Stimulated activated CD8-positive, alpha-beta memory T cell treated with anti-CD3 and anti-CD28 coated beads, Interleukin-12 subunit alpha, Interleukin-12 subunit beta, amount 100 ng/mL, for 1 hour (primary cell): ENCODE results near the gene SPECC1L.

ENCODE experiments used
- DNase-seq: peaks from one replicate; pipeline ENCODE4 v3.0.0-alpha.2; 2020; ENCODE audit warnings: low read depth

The SPECC1L gene

DNA sequence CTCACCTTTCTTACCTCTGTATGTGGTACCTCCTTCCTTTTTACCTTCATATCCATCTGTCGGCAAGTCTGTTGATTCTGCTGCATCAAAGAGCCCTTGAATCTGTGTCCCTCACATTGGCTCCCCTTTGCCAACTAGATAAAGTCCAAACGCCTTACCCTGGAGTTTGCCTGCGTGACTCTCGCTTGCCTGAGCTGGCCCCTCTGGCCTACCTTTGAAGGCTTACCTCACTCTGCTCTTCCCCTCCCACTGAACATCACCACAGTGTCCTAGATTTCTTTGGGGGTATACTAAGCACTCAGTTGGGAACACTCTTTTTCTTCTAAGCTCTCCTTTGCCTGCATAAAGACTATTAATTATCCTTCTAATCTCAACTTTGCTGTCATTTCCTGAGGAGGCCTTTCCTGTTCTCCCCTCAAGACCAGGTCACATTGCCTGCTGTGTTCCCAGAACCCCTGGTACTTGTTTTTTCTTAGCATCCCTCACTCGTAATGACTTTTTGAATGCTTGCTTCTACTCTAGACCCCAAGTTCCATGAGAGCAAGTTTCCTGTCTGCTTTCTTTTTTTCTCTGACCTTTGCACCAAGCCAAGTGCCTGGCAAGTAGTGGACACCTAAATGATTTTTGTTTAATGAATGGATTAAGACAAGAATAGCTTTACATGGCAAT lies 89.0 kb downstream of the SPECC1L start:
- no peak for DNase-seq

DNA sequence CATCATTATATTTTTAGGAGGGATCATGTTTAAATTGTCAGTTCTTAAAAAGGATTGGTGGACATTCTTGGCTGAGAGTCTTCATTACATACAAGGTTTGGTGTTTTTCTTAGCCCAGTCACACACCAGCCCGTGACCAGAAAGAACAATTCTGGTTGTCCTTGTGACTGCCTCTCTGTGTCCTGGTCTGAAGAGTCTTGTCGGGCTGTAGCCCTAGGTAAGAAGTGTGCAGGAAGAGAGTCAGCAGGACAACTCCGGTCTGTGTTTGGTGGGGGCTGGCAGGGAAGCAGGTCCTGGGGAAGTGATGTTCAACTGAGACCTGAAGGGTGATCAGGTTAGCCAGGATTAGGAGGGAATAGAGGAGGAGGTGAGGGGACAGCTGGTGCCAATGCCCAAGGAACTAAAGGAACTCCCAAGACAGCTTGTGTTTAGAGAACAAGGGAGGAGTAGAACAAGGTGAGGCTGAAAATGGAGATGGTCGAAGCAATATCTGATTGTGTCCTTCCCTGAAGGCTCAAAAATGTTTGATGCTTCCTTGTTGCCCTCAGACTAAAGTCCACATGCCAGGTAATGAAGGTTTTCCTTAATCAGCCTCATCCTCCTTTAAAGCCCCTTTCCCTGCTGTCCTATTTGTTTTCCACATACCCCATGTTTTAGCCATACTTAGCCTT lies 91.5 kb downstream of the SPECC1L start:
- DNase-seq: no peak

DNA sequence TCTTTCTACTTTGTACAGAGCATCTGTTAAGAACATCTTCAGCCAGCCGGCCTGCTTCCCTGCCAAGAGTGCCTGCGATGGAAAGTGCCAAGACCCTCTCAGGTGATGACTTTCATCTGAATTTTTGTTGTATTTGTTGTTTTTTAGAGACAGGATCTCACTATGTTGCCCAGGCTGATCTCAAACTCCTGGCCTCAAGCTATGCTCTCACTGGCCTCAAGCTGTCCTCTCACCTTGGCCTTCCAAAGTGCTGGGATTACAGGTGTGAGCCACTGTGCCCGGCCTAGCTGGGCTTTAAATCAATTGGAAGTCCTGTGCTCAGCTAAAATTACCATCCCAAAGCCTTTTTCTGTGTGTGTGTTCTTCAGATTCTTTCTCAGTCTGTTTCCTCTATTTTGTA lies 92.6 kb downstream of the SPECC1L start:
- DNase-seq: no peak

DNA sequence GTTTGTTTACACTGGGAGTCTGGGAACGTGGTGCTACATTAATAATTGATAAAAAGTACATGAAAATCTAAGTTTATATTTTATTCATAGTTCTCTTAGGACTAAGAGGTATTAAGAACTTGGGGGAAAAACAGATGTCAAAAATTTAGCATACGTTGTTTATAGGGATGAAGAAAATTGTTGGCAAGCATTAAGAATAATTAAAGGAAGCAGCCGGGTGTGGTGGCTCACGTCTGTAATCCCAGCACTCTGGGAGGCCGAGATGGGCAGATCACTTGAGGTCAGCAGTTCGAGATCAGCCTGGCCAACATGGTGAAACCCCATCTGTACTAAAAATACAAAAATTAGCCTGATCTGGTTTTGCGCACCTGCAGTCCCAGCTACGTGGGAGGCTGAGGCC lies 96.1 kb downstream of the SPECC1L start:
- no peak for DNase-seq

DNA sequence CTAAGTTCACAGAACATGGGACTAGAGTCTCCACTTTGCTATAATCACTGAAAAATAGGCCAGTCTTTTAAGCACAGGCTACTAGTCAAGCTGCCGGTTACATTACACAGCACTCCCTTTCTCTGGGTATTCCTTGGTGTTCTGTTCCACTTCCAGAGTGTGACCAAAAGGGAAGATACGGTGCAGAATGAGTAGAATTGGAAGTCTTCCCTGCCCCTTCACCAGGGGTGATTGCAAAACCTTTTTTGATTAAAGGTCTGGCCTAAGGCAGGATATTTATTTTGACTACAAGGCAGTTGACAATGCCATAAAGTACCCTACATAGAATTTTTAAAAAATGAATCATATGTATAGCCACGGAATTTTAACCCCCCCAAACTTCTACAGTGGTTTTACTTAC lies 97.2 kb downstream of the SPECC1L start:
- DNase-seq: no peak

DNA sequence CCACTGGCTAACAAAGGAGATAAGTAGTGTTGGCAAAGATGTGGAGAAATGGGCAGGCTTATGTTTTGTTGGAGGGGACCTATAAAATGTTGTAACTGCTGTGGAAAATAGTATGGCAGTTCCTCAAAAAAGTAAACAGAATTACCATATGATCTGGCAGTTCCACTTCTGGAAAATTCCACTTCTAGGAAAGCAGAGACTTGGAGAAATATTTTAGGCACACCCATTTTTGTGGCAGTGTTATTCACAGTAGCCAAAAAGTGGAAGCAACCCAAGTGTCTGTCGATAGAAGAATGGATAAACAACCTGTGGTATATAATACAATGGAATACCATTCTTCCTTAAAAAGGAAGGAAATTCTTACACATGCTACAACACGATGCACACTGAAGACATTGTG lies 99.8 kb downstream of the SPECC1L start:
- no peak for DNase-seq

DNA sequence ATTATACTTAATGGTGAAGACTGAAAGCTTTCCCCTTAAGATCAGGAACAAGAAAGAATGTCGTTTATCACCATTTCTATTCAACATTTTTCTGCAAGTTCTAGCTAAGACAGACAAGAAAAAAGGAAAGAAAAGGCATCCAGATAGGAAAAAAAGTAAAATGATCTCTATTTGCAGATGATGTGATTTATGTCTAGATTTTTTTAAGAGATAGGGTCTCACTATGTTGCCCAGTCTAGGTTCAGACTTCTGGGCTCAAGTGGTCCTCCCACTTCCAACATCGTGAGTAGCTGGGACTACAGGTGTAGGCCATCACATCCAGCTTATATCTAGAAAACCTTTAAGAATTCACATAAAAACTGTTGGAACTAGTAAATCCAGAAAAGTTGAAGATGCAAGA lies 105.4 kb downstream of the SPECC1L start:
- DNase-seq: no peak

DNA sequence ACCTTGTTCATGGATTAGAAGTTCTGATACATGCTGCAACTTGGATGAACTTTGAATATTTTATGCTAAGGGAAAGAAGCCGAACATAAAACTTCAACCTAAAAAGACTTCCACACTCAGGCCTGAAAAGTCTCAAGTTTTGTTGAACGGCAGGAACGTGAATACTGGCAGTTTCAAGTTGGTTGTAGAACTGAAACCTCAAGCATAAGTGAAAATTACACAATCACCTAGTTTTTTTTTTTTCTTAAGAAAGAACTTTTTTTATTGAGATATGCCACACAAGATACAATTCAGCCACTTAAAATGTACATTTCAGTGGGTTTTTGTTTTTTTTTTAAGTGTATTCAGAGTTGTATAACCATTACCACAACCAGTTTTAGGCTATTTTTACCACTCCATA lies 106.0 kb downstream of the SPECC1L start:
- DNase-seq: no peak

DNA sequence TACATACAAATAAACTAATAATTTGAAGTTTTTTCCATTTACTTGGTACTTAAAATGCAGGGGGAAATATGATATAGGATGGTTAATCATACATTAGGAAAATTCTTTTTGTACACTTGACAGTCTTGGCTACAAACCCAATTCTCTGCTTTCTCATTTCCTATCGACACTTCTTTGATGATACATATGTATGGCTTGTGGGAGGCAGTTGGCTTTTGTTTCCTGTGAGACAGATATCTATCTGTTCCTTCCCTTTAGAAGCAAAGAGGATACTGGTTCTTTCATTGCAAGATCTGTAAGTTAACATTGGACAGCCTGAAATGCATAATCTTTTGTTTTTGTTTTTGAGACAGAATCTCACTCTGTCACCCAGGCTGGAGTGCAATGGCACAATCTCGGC lies 108.9 kb downstream of the SPECC1L start:
- DNase-seq: no peak

DNA sequence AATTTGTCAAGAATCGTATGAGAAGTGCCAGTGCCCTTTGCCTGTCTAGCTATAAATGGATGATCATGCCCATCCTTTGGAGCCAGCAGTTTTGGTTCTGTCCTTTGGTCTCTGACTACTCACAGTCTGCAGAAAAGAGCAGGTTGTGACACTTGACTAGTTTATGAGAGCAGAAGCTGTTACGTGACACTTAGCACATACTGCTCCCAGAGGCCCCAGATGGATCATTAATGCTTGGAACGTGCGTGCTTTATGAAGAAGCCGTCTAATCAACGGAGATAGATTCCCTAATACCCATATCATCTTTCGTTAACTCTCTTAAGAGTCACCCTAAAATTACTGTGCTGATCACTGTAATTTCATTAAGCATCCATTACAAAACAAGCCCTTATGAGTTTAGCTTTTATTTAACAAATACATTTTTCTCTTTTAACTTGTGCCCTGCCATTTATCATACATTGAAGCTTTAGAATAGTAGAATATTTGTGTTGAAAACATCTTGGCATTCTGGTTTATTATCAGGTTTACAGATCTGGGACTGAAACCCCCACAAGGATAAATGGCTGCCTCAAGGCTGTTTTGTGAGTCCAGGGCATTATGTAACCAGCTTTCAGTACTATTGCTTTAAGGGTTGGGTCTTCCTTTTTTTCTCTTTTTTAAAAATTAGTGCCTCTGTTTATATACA lies 109.7 kb downstream of the SPECC1L start:
- DNase-seq: no peak

DNA sequence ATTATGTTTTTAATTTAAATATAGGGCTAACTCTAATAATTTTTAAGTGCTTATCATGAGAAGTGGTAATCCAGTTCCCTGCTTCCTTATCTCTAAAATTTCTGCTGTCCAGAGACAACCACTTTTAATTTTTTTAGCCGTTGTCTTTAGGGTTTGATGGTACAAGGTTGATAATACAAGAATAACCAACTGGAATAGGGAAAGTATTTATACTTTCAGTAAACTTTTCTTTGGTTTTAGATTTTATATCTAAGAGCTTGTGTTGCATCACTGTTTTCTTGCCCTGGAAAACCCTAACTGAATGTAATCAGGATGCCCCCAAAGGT lies 110.2 kb downstream of the SPECC1L start:
- no peak for DNase-seq

DNA sequence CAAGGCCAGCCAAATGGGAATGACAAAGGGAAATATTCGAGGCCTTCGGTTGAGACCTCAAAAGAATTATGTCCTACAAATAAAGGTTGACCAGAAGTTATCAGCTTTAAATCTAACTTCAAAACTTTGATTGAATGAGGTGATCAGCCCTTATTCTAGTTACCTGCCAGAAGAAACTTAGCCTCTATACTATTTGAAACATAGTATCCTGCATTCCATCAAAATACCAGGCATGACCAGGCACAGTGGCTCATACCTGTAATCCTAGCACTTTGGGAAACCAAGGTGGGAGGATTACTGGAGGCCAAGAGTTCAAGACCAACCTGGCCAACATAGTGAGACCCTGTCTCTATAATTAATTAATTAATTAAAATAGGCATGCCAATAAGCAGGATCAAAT lies 112.4 kb downstream of the SPECC1L start:
- no peak for DNase-seq

DNA sequence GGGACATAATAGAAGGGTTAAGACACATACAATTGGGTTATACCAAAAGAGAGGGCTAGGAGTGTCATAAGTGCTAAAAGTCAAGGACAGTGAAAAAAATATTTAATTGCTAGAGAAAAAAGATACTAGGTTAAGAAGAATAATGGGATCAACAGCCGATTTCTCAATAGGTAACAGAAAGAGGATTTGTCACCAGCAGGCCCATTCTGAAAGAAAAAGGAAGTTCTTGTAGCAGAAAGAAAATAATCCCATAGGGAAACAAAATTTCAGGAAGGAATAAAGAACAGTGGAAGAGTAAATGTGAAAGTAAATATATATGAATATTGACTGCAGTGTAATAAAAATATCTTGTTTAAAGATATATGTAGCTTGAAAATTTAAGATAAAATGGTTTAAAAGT lies 113.5 kb downstream of the SPECC1L start:
- no peak for DNase-seq

DNA sequence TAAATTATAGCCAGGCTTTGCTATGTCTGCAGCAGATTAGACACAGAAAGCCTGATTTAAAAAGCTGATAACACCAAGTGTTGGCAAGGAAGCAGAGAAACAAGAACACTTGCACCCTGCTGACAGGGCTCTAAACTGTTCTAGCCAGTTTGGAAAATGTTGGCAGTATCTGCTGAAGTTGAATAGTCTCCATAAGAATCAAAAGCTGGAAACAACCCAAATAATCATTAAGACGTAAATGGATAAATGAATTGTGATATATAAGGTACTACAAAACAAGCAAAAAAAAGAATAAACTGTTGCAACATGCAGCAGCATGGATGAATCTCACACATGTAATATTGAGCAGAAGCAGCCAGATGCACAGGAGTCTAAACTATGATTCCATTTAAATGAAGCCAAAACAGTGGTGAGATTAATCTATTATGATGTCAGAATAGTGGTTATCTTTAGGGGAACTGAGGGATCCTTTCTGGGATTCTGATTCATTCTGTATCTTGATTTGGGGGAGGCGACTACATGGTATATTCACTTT lies 116.4 kb downstream of the SPECC1L start:
- no peak for DNase-seq

DNA sequence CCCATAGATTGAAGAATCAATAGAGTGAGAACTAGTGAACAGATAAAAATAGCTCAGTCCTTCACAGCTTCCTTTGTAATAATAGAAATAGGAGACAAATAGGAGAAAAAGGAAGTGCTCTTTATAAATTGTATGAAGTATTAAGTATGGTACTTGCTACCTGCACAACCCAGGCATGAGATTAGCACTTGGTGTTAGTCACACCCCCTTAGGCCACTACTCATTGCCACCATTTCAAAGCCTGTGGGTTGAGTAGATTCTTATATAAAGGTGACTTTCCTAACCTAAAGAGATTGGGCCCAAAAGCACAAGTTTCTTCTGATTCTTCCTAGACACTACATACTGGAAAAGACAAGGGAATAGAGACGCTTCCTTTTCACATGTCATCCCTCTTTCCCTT lies 119.0 kb downstream of the SPECC1L start:
- DNase-seq: no peak

DNA sequence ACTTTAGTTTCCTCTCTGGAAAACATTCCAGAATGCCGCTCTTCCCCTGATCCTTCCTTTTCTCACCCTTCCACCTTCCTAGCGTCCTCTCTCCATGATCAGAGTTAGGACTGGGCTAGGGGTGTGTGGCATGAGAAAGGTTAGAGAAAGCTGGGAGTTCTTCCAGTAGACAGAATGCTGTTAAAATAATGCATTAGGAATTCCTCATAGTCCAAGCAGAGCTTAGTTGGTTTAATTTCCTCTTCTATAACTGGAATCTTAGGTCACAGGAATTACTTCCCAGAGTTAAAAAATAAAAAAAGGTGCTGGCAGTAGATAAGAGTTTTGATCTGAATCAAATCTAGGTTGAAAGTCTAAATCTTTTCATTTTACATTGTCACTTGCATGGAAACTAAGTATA lies 119.5 kb downstream of the SPECC1L start:
- DNase-seq: no peak

DNA sequence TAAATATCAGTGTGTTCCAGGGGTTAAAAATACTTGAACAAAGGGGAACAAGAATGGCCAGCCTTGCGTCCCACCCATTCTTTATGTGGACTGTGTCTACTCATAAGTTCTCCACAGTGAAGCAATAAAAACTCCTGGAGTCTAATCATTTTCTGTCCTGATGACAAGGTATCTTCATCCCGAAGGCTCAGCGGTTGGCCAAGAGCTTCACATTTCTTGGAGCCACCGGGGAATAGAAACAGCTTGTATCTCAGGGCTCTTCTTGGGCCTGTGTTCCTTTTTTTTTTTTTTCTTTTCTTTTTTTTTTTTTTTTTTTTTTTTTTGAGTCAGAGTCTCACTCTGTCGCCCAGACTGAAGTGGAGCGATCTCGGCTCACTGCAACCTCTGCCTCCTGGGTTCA lies 119.9 kb downstream of the SPECC1L start:
- DNase-seq: no peak

DNA sequence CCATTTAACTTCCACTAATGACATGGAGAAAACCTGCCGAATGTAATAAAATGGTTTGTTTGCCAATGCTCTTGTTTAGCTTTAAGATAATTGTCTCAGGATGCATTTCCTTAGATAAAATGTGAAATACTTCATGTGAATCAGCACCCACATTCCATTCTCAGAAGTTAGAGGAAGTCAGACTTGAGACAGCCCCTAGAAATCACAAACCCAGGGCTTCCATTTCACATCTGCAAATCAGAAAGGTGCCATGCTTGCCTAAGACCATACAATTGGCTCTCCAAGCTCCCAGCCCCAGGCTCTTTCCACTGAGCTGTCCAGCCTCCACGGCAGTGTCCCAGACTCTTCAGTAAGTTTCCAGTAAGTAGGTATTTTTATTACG lies 121.2 kb downstream of the SPECC1L start:
- no peak for DNase-seq

DNA sequence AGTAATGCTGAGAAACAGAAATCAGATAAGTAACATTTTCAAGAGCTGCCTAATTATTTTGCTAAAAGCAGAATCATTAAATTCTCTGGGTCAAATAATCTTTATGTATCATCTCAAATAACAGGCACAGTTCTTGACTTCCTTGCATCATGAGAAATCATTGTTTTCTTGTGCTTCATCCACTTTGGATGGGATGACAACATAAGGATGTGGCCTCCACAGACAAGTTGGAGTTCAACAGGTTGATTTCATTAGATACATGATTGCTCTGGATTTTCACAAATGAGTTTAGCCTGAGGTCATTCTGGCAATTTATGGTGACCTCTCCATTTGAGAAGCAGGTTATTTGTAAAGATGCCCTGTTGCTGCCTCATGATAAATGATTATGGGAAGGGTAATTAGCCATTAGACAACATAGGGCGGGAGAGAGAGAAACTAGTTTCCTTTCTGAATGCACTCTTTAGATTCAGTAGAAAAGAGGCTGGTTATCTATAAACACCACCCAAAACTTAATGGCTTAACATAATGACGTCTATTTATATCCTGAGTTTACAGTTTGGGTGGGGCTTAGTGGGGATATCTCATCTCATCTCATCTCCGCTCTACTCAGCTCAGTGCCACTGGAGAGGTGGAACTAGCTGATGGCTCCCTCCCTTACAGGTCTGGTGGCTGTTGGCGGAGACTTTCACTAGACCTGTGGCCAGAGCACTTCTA lies 121.7 kb downstream of the SPECC1L start:
- DNase-seq: no peak

DNA sequence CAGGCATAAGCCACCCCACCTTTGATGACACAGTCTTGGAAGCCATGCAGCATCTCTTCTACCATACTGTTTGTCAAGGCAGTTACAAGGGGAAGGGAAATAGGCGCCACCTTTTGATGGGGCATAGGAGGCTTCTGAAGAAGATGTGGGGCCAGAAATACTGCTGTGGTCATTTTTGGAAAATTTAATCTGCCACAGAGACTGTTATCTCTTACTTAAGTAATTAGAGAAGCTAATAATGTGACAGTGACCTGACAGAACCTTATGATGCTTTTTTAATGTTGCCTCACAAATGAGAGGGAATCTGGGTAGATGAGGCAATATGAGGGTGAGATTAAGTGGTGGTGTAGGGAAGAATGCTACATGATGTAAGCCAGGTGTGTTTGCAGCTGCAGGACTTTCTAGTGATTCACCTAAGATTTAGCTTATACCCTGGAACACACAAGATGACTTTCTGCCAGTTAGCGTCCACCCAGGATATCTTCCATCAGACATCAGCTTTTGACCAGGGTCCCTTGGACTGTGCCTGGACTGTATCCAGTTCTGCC lies 122.5 kb downstream of the SPECC1L start:
- no peak for DNase-seq

DNA sequence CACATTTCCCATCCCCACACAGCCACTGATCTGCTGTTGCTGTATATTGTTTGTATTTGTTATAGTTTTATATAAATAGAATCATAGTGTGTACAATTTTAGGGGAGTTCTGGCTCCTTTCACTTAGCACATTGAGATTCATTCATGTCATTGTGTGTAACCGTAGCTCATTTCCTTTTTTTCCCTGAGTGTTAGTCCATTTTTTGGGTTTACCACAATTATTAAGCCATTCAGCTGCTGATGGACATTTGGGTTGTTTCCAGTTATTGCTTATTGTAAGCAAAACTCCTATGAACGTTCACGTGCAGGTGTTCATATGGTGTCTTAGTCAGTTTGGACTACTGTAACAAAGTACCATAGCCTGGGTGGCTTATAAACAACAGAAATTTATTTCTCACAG lies 123.2 kb downstream of the SPECC1L start:
- DNase-seq: no peak

DNA sequence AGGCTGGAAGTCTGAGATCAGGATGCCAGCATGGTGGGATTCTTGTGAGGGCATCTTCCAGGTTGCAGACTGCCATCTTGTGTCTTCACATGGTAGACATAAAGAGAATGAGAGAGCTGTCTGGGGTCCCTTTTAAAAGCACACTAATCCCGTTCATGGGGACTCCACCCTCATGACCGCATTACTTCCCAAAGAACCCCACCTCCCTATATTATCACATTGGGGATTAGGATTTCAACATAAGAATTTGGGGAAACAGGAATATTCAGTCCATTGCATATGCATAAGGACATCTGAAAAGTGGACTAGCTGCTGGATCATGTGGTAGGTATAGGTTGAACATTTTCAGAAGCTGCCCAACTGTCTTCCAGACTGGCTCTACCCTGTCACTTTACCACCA lies 123.6 kb downstream of the SPECC1L start:
- DNase-seq: no peak

DNA sequence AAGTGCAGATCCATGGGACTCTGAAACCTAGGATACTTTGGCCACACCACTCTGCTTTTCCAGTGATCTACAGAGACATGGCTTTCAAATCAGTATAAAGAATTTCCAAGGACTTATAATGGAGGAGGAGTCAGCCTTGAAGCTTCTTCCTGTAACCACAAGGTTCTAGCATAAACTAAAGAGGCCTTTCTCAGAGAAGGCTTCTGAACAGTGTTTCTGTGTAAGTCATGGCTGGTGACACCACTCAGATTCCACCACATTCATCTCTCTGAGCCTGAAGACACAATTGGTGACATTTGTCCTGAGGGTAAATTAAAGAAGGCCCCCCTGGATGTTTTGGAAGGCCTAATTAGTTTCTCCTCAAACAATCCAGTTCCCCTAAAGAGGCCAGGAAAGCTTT lies 127.8 kb downstream of the SPECC1L start:
- no peak for DNase-seq
